ENCODE measurements around the gene RAPGEF6.
"Not testable (repeated sequence)": the region's sequence is repeated elsewhere in the genome, so short reads cannot be mapped to it uniquely, and the experiment has no call there.

RAPGEF6 gene

GRCh38 chr5:131607418-131607817, 27.6 kb downstream of the RAPGEF6 start:
- in situ Hi-C loops (cut with MboI; ENCODE audit: low pct_unique_long_range_greater_than_20kb, low sequenced_read_pairs, unreplicated experiment): no loop called here
- TF ChIP-seq CTCF (IDR thresholded peaks at IDR 0.05; ENCODE audit: extremely low read depth, insufficient read depth, missing control alignments): no peak
- DNase-seq (ENCODE audit: low spot score): no peak

DNA sequence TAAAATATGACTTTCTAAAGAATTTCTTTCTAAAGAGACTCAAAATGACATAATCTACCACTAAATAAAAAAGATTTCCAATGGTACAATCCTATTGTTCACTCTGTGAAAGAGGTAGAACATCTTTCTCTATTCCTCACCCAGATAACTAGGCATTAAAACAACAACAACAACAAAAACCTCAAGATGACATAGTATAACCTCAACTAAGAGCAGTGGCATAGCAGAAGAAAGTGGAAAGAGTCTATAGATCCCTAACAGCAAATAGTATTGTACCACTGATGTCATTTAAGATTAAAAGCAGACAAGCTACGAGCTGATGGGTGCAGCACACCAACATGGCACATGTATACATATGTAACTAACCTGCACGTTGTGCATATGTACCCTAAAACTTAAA, 29.9 kb downstream of the RAPGEF6 start:
- no peak for DNase-seq (ENCODE audit: low spot score)
- in situ Hi-C loops (cut with MboI; ENCODE audit: low pct_unique_long_range_greater_than_20kb, low sequenced_read_pairs, unreplicated experiment): no loop called here

GRCh38 chr5:131595088-131596033, 39.7 kb downstream of the RAPGEF6 start:
- TF ChIP-seq CTCF (IDR thresholded peaks at IDR 0.05; ENCODE audit: extremely low read depth, insufficient read depth, missing control alignments): no peak
- in situ Hi-C loops (cut with MboI; ENCODE audit: low pct_unique_long_range_greater_than_20kb, low sequenced_read_pairs, unreplicated experiment): no loop called here
- peak; percentile 31 for DNase-seq (ENCODE audit: low spot score)

More for the DNA sequence above, 29.9 kb downstream of the RAPGEF6 start:
- TF ChIP-seq CTCF (IDR thresholded peaks at IDR 0.05; ENCODE audit: extremely low read depth, insufficient read depth, missing control alignments): no peak

- in situ Hi-C loops (cut with MboI; ENCODE audit: low pct_unique_long_range_greater_than_20kb, low sequenced_read_pairs, unreplicated experiment): no loop called here
- no peak for TF ChIP-seq CTCF (IDR thresholded peaks at IDR 0.05; ENCODE audit: extremely low read depth, insufficient read depth, missing control alignments)
These were observed 41.1 kb downstream of the RAPGEF6 start for GRCh38 chr5:131593921-131594320.

DNA sequence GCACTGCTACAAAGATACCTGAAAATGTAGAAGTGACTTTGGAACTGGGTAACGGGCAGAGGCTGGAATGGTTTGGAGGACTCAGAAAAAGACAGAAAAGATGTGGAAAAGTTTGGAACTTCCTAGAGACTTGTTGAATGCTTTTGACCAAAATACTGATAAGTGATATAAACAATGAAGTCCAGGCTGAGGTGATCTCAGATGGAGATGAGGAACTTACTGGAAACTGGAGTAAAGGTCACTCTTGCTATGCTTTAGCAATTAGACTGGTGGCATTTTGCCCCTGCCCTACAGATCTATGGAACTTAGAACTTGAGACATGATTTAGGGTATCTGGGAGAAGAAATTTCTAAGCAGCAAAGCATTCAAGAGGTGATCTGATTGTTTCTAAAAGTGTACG, 41.6 kb downstream of the RAPGEF6 start:
- DNase-seq (ENCODE audit: low spot score); in situ Hi-C loops (cut with MboI; ENCODE audit: low pct_unique_long_range_greater_than_20kb, low sequenced_read_pairs, unreplicated experiment): not testable (repeated sequence)

More at GRCh38 chr5:131593921-131594320, 41.1 kb downstream of the RAPGEF6 start:
- DNase-seq (ENCODE audit: low spot score): no peak

DNA sequence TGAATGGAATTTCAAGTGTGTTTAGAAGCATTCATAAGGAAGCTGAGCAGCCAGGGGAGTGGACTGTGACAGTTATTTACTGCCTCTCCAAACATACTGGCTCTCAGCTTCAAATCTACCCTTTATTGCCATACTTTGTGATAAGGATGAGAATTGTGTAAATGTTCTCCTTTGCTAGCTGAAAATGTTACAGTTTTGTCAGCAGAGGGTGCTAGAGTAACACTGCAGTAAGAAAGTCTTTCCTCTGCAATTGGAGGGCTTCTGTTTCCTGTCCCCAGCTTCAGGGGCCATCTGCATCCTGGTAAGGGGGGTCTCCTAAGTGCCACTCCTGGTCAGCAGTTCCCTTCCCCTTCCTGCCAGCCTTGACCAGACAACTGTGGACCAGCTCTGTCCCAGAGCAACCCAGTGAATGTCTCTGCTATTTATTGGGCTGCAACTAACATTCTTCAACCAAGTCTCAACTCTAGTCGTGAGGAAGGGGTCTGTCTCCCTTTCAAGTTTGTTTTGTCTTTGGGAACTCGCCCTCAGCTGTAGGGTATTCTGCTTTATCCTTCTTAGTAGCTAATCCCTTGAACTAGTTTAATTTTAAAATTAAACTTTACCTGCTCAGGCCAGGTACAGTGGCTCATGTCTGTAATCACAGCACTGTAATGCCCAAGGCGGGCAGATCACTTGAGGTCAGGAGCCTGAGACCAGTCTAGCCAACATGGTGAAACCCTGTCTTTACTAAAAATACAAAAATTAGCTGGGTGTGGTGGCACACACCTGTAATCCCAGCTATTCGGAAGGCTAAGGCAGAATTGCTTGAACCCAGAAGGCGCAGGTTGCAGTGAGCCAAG, 45.3 kb downstream of the RAPGEF6 start:
- in situ Hi-C loops (cut with MboI; ENCODE audit: low pct_unique_long_range_greater_than_20kb, low sequenced_read_pairs, unreplicated experiment): loop anchor here (10.0 kb wide), 1 partner anchor 415 kb away; no protein-coding TSS in a partner anchor
- TF ChIP-seq CTCF (IDR thresholded peaks at IDR 0.05; ENCODE audit: extremely low read depth, insufficient read depth, missing control alignments): peak; percentile 82
- peak; percentile 67 for DNase-seq (ENCODE audit: low spot score)

All from GM13977 (cell line).